Pancreas (tissue), 10 donors: ENCODE results near the gene GPANK1. TPM values are rescaled to one million over a fixed set of nuclear protein-coding genes. Genes with fewer than 3 reads are reported as not detected.
A peak's percentile ranks its signal among the peaks of the same experiment; 100 is the strongest.

Source experiments
- ATAC-seq, 4 donors: fragments of 200-7000 bp; cut with Tn5 transposase; one replicate each; pipeline versions ENCODE4 v1.8.0 to v1.9.1; 2020; ENCODE audit warnings: mild to moderate bottlenecking in 4 of 4, moderate library complexity in 4 of 4
- DNase-seq, 6 donors: peaks; one replicate each; pipeline ENCODE4 v3.0.0-alpha.2; 2020
- FAIRE-seq: peaks from 2 replicates; lab custom pipeline; 2012; peaks lifted over from hg19 to GRCh38; lab: Jason Lieb, UNC
- H3K27ac ChIP-seq, 4 donors: fragments of 200-600 bp; sonication (generic); 1 replicate in 3 of 4; 2 replicates in 1 of 4; pipeline versions ENCODE4 v1.5.0 to v1.8.0; 2020
- H3K27me3 ChIP-seq, 4 donors: fragments of 200-600 bp; one replicate each; pipeline ENCODE4 v1.8.0; 2021
- H3K36me3 ChIP-seq, 3 donors: fragments of 200-600 bp; sonication (generic) in 1 of 3; one replicate each; pipeline versions ENCODE4 v1.5.0 to v1.8.0; 2020 to 2021
- H3K4me1 ChIP-seq, 3 donors: fragments of 200-600 bp; one replicate each; pipeline ENCODE4 v1.8.0; 2021
- H3K4me3 ChIP-seq, 4 donors: fragments of 200-600 bp; sonication (generic) in 2 of 4; one replicate each; pipeline versions ENCODE4 v1.5.0 to v1.8.0; 2020 to 2021
- H3K9me3 ChIP-seq, 4 donors: fragments of 200-600 bp; one replicate each; pipeline ENCODE4 v1.8.0; 2021
- WGBS, 2 donors: extraction: QIAGEN DNeasy Blood & Tissue Kit; methylation state at CpG; one replicate each; pipeline ENCODE4 v1.1.7; 2013; 5-methylcytosine and 5-hydroxymethylcytosine counted together
- intact Hi-C, 3 donors: fragments of 100-400 bp; cut with DNase I; formaldehyde crosslinking; loops; one replicate each; pipeline versions ENCODE4 v1.11.1 to v1.14.2; 2022
- polyA plus RNA-seq, 2 donors: library from polyadenylated mRNA; stranded (reverse); fragments of 200-250 nt; gene quantifications; one replicate each; pipeline ENCODE4 v1.2.3, GENCODE V29; 2013
- total RNA-seq, 6 donors: library from RNA; stranded (reverse); fragmentation: NEBNext Ultra II Directional in 4 of 6; extraction: Animal tissue kit (Norgen Biotek cat#: 25700) in 4 of 6; gene quantifications; one replicate each; pipeline versions ENCODE4 v1.2.1 to v1.2.4, GENCODE V29; 2021 to 2023
- TF ChIP-seq, protein P1 (sequence below), 4 donors: fragments of 200-600 bp; sonication (generic) in 3 of 4; IDR thresholded peaks; one replicate each; pipeline versions ENCODE4 v1.5.0 to v1.8.0; 2021; ENCODE audit warnings: antibody characterized with exemption in 4 of 4
- donor health status: healthy with polysubstance abuse.
- donor health status: DM: no; HTN: no; CAD: no; lungs with moderate emphysema.
- donor health status: DM: no; HTN: no; CAD: no.
- donor health status: control.
- donor health status: control.
- donor health status: Bipolar disorder and iron deficiency.
- donor health status: DM: yes; HTN: yes; CAD: no.
- donor health status: DM: no; HTN: no; CAD: no.
- donor health status: DM: no; HTN: no; CAD: no.
- donor health status: DM: yes; HTN: yes; CAD: no.

The GPANK1 gene
- total and polyA plus RNA-seq, 8 donors: 5.5 to 11.6 (median 7.0) TPM

- 89 to 93% methylated on average over 26 of the region's 26 CpGs for WGBS, 2 donors
- DNase-seq (no peak), FAIRE-seq (no peak), ATAC-seq (peak in 2 of 4 donors; percentile 4)
- TF ChIP-seq, protein P1, sequence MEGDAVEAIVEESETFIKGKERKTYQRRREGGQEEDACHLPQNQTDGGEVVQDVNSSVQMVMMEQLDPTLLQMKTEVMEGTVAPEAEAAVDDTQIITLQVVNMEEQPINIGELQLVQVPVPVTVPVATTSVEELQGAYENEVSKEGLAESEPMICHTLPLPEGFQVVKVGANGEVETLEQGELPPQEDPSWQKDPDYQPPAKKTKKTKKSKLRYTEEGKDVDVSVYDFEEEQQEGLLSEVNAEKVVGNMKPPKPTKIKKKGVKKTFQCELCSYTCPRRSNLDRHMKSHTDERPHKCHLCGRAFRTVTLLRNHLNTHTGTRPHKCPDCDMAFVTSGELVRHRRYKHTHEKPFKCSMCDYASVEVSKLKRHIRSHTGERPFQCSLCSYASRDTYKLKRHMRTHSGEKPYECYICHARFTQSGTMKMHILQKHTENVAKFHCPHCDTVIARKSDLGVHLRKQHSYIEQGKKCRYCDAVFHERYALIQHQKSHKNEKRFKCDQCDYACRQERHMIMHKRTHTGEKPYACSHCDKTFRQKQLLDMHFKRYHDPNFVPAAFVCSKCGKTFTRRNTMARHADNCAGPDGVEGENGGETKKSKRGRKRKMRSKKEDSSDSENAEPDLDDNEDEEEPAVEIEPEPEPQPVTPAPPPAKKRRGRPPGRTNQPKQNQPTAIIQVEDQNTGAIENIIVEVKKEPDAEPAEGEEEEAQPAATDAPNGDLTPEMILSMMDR (IDR thresholded peaks at IDR 0.05): no peak
- H3K4me3 ChIP-seq: no peak overlapping the region
- no peaks in the 10 kb centered on the region for H3K9me3 ChIP-seq
- no peaks in the 10 kb centered on the region for H3K4me1 ChIP-seq
- no peaks in the 10 kb centered on the region for H3K27me3 ChIP-seq
- H3K36me3 ChIP-seq: peaks cover 16 to 83% (median 72%) of the 10 kb centered on the region in 3 donors
- intact Hi-C loops: no loop called here
- H3K27ac ChIP-seq: no peak overlapping the region
These were observed 32.4 kb downstream of the GPANK1 start for GRCh38 chr6:31632279-31632946.

DNA sequence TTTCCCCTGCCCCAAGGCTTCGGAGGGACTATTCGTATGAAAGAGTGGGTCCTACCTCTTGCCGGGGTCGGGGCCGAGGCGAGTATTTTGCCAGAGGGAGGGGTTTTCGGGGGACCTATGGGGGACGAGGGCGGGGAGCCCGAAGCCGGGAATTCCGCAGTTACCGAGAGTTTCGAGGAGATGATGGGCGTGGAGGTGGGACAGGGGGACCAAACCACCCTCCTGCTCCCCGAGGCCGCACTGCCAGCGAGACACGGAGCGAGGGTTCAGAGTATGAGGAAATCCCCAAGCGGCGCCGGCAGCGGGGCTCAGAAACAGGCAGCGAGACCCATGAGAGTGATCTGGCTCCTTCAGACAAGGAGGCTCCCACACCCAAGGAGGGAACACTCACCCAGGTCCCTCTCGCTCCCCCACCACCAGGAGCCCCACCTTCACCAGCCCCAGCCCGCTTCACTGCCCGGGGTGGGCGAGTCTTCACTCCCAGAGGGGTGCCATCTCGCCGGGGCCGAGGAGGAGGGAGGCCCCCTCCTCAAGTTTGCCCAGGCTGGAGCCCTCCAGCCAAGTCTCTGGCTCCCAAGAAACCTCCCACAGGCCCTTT lies 33.0 kb downstream of the GPANK1 start:
- peaks cover 14 to 83% (median 72%) of the 10 kb centered on the region in 3 donors for H3K36me3 ChIP-seq
- DNase-seq (peak in 1 of 6 donors; percentile 69), FAIRE-seq (no peak), ATAC-seq (peak in 1 of 4 donors; percentile 4)
- H3K4me1 ChIP-seq: no peaks in the 10 kb centered on the region
- 92 to 94% methylated on average over 30 to 32 of the region's 32 CpGs for WGBS, 2 donors
- TF ChIP-seq, protein P1 (IDR thresholded peaks at IDR 0.05): no peak
- intact Hi-C loops: no loop called here
- H3K4me3 ChIP-seq: no peak overlapping the region
- H3K27me3 ChIP-seq: no peaks in the 10 kb centered on the region
- H3K27ac ChIP-seq: no peak overlapping the region
- H3K9me3 ChIP-seq: no peaks in the 10 kb centered on the region

DNA sequence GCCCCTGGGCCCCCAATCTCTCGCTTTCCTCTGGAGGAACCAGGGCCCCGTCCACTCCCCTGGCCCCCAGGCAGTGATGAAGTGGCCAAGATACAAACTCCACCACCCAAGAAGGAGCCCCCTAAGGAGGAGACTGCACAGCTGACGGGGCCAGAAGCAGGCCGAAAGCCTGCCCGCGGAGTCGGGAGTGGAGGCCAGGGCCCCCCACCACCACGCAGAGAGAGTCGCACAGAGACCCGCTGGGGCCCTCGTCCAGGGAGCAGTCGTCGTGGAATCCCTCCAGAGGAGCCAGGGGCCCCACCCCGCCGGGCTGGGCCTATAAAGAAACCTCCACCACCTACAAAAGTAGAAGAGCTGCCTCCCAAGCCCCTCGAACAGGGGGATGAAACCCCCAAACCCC lies 33.6 kb downstream of the GPANK1 start:
- ATAC-seq (no peak), DNase-seq (peak in 1 of 6 donors; percentile 66), FAIRE-seq (no peak)
- Histone ChIP-seq H3K27me3 (no peaks in the 10 kb centered on the region), H3K9me3 (no peaks in the 10 kb centered on the region), H3K36me3 (peaks cover 16 to 83% (median 72%) of the 10 kb centered on the region in 3 donors), H3K4me3 (no peak overlapping the region), H3K4me1 (no peaks in the 10 kb centered on the region), H3K27ac (no peak overlapping the region)
- intact Hi-C loops: no loop called here
- WGBS, 2 donors: 89% methylated on average over 16 of the region's 16 CpGs
- TF ChIP-seq, protein P1 (IDR thresholded peaks at IDR 0.05): no peak

DNA sequence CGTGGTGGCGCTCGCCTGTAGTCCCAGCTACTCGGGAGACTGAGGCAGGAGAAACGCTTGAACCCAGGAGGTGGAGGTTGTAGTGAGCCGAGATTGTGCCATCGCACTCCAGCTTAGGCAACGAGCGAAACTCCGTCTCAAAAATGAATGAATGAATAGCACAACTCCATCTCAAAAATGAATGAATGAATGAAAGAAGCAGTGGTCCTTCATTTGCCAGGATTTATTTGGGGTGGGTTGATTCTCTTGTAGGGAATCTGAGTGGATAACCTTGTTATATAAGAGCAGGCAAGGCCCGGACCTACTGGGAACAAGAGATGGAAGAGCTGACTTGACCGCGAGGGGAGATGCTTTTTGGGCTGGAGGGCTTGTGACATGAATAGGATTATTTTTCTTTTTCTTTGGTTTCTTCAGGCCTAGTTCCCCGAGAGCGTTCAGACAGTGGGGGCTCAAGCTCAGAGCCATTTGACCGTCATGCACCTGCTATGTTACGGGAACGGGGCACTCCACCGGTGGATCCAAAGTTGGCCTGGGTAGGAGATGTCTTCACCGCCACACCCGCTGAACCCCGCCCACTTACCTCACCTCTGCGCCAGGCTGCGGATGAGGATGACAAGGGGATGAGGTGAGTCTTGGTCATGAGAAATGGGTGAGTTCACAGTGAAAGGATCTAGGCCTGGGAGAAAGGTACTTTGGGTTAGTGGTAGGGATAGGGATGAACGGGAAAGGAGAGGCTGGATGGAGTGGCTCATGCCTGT lies 34.4 kb downstream of the GPANK1 start:
- ATAC-seq (no peak), DNase-seq (no peak), FAIRE-seq (no peak)
- Histone ChIP-seq H3K27me3 (no peaks in the 10 kb centered on the region), H3K27ac (no peak overlapping the region), H3K36me3 (peaks cover 18 to 83% (median 72%) of the 10 kb centered on the region in 3 donors), H3K4me1 (no peaks in the 10 kb centered on the region), H3K9me3 (no peaks in the 10 kb centered on the region), H3K4me3 (no peak overlapping the region)
- WGBS, 2 donors: 90 to 94% methylated on average over 25 of the region's 25 CpGs
- TF ChIP-seq, protein P1 (IDR thresholded peaks at IDR 0.05): no peak
- intact Hi-C loops: no loop called here
